Effector memory CD8-positive, alpha-beta T cell (primary cell): Measurements from ENCODE around the gene PDGFC.

ENCODE experiments used
- ATAC-seq: fragments of 150-1000 bp; cut with Tn5 transposase; replicated peaks from 2 replicates; pipeline ENCODE4 v1.10.0; 2021; ENCODE audit warnings: mild to moderate bottlenecking, moderate library complexity
- DNase-seq, 3 experiments: peaks; one replicate each; pipeline ENCODE4 v3.0.0; 2021
- H3K27ac Mint-ChIP-seq, 2 donors: one replicate each; pipeline ENCODE4 v1.8.0; 2022; ENCODE audit warnings: mild to moderate bottlenecking in 2 of 2, mixed read lengths in 2 of 2, moderate library complexity in 2 of 2
- H3K27me3 Mint-ChIP-seq, 2 donors: one replicate each; pipeline ENCODE4 v1.8.0; 2022; ENCODE audit warnings: mixed read lengths in 2 of 2
- H3K36me3 Mint-ChIP-seq: one replicate; pipeline ENCODE4 v1.8.0; 2022; ENCODE audit warnings: mild to moderate bottlenecking, moderate library complexity, mixed read lengths; ENCODE audit not compliant: insufficient read depth
- H3K4me1 Mint-ChIP-seq, 2 donors: one replicate each; pipeline ENCODE4 v1.8.0; 2022; ENCODE audit warnings: low read depth in 2 of 2, mixed read lengths in 2 of 2
- H3K4me3 Mint-ChIP-seq, 2 donors: one replicate each; pipeline ENCODE4 v1.8.0; 2022; ENCODE audit warnings: mild to moderate bottlenecking in 2 of 2, mixed read lengths in 2 of 2, moderate library complexity in 2 of 2
- H3K9me3 Mint-ChIP-seq, 2 donors: one replicate each; pipeline ENCODE4 v1.8.0; 2022; ENCODE audit warnings: mixed read lengths in 2 of 2

PDGFC gene

GRCh38 chr4:156784970-156785369 lies 186.6 kb downstream of the PDGFC start:
- no peak for ATAC-seq
- H3K27ac Mint-ChIP-seq: no peak overlapping the region

GRCh38 chr4:156783966-156784365 lies 187.6 kb downstream of the PDGFC start:
- Mint-ChIP-seq H3K4me1 (no peaks in the 10 kb centered on the region), H3K27me3 (no peaks in the 10 kb centered on the region), H3K9me3 (peaks cover 4 to 7% of the 10 kb centered on the region in 2 donors), H3K27ac (no peak overlapping the region), H3K36me3 (no peaks in the 10 kb centered on the region), H3K4me3 (no peak overlapping the region)
- DNase-seq (no peak), ATAC-seq (no peak)

More at GRCh38 chr4:156784970-156785369, 186.6 kb downstream of the PDGFC start:
- H3K4me1 Mint-ChIP-seq: no peaks in the 10 kb centered on the region
- DNase-seq: no peak
- peaks cover 4 to 7% of the 10 kb centered on the region in 2 donors for H3K9me3 Mint-ChIP-seq
- H3K4me3 Mint-ChIP-seq: no peak overlapping the region
- no peaks in the 10 kb centered on the region for H3K27me3 Mint-ChIP-seq
- H3K36me3 Mint-ChIP-seq: no peaks in the 10 kb centered on the region

GRCh38 chr4:156782491-156782890 lies 189.1 kb downstream of the PDGFC start:
- DNase-seq (no peak), ATAC-seq (no peak)
- Mint-ChIP-seq H3K27me3 (no peaks in the 10 kb centered on the region), H3K4me3 (no peak overlapping the region), H3K9me3 (peaks cover 4 to 7% of the 10 kb centered on the region in 2 donors), H3K4me1 (no peaks in the 10 kb centered on the region), H3K36me3 (no peaks in the 10 kb centered on the region), H3K27ac (no peak overlapping the region)

- no peak overlapping the region for H3K4me3 Mint-ChIP-seq
- DNase-seq: no peak
- H3K27ac Mint-ChIP-seq: no peak overlapping the region
- H3K9me3 Mint-ChIP-seq: peaks cover 4 to 7% of the 10 kb centered on the region in 2 donors
- no peaks in the 10 kb centered on the region for H3K27me3 Mint-ChIP-seq
- no peak for ATAC-seq
- no peaks in the 10 kb centered on the region for H3K4me1 Mint-ChIP-seq
- H3K36me3 Mint-ChIP-seq: no peaks in the 10 kb centered on the region
These were observed 189.7 kb downstream of the PDGFC start for GRCh38 chr4:156781852-156782251.

- ATAC-seq: no peak
- DNase-seq: no peak
- Mint-ChIP-seq H3K27me3 (no peaks in the 10 kb centered on the region), H3K4me3 (no peak overlapping the region), H3K9me3 (peaks cover 4 to 7% of the 10 kb centered on the region in 2 donors), H3K27ac (no peak overlapping the region), H3K36me3 (no peaks in the 10 kb centered on the region), H3K4me1 (no peaks in the 10 kb centered on the region)
These were observed 191.8 kb downstream of the PDGFC start for GRCh38 chr4:156779774-156780173.

- Mint-ChIP-seq H3K4me3 (no peak overlapping the region), H3K9me3 (peaks cover 4 to 7% of the 10 kb centered on the region in 2 donors), H3K27me3 (no peaks in the 10 kb centered on the region), H3K27ac (no peak overlapping the region), H3K36me3 (no peaks in the 10 kb centered on the region), H3K4me1 (no peaks in the 10 kb centered on the region)
- ATAC-seq (no peak), DNase-seq (no peak)
These were observed 192.6 kb downstream of the PDGFC start for GRCh38 chr4:156779042-156779441.

- H3K27ac Mint-ChIP-seq: no peak overlapping the region
- no peaks in the 10 kb centered on the region for H3K4me1 Mint-ChIP-seq
- ATAC-seq (no peak), DNase-seq (no peak)
- H3K36me3 Mint-ChIP-seq: no peaks in the 10 kb centered on the region
- no peaks in the 10 kb centered on the region for H3K27me3 Mint-ChIP-seq
- H3K4me3 Mint-ChIP-seq: no peak overlapping the region
- peaks cover under 1 to 7% of the 10 kb centered on the region in 2 donors for H3K9me3 Mint-ChIP-seq
These were observed 193.0 kb downstream of the PDGFC start for GRCh38 chr4:156778606-156779005.

GRCh38 chr4:156778093-156778492 lies 193.5 kb downstream of the PDGFC start:
- H3K4me3 Mint-ChIP-seq: no peak overlapping the region
- H3K4me1 Mint-ChIP-seq: no peaks in the 10 kb centered on the region
- peaks cover 2 to 7% of the 10 kb centered on the region in 2 donors for H3K9me3 Mint-ChIP-seq
- DNase-seq (no peak), ATAC-seq (no peak)
- H3K27me3 Mint-ChIP-seq: no peaks in the 10 kb centered on the region
- H3K27ac Mint-ChIP-seq: no peak overlapping the region
- no peaks in the 10 kb centered on the region for H3K36me3 Mint-ChIP-seq

- no peak overlapping the region for H3K27ac Mint-ChIP-seq
- no peaks in the 10 kb centered on the region for H3K4me1 Mint-ChIP-seq
- no peak overlapping the region for H3K4me3 Mint-ChIP-seq
- H3K27me3 Mint-ChIP-seq: no peaks in the 10 kb centered on the region
- DNase-seq (no peak), ATAC-seq (no peak)
- H3K9me3 Mint-ChIP-seq: peaks cover 2% of the 10 kb centered on the region in 2 donors
- H3K36me3 Mint-ChIP-seq: no peaks in the 10 kb centered on the region
These were observed 195.8 kb downstream of the PDGFC start for GRCh38 chr4:156775813-156776212.

GRCh38 chr4:156774422-156774821 lies 197.2 kb downstream of the PDGFC start:
- H3K4me3 Mint-ChIP-seq: no peak overlapping the region
- no peaks in the 10 kb centered on the region for H3K4me1 Mint-ChIP-seq
- ATAC-seq (no peak), DNase-seq (no peak)
- no peaks in the 10 kb centered on the region for H3K27me3 Mint-ChIP-seq
- no peak overlapping the region for H3K27ac Mint-ChIP-seq
- H3K9me3 Mint-ChIP-seq: peaks cover 0 to 2% of the 10 kb centered on the region in 2 donors
- no peaks in the 10 kb centered on the region for H3K36me3 Mint-ChIP-seq

GRCh38 chr4:156773648-156774357 lies 197.8 kb downstream of the PDGFC start:
- Mint-ChIP-seq H3K4me3 (no peak overlapping the region), H3K36me3 (no peaks in the 10 kb centered on the region)
- no peak for ATAC-seq

GRCh38 chr4:156771171-156771837 lies 200.3 kb downstream of the PDGFC start:
- Mint-ChIP-seq H3K4me3 (no peak overlapping the region), H3K4me1 (no peaks in the 10 kb centered on the region), H3K27me3 (no peaks in the 10 kb centered on the region), H3K9me3 (peaks cover 0 to 2% of the 10 kb centered on the region in 2 donors), H3K36me3 (no peaks in the 10 kb centered on the region), H3K27ac (no peak overlapping the region)
- DNase-seq (no peak), ATAC-seq (no peak)

More at GRCh38 chr4:156773648-156774357, 197.8 kb downstream of the PDGFC start:
- Mint-ChIP-seq H3K9me3 (peaks cover 0 to 2% of the 10 kb centered on the region in 2 donors), H3K27me3 (no peaks in the 10 kb centered on the region), H3K4me1 (no peaks in the 10 kb centered on the region), H3K27ac (no peak overlapping the region)
- DNase-seq: no peak

GRCh38 chr4:156770140-156770539 lies 201.5 kb downstream of the PDGFC start:
- peaks cover 2 to 4% of the 10 kb centered on the region in 2 donors for H3K9me3 Mint-ChIP-seq
- no peak overlapping the region for H3K4me3 Mint-ChIP-seq
- no peaks in the 10 kb centered on the region for H3K27me3 Mint-ChIP-seq
- ATAC-seq (no peak), DNase-seq (no peak)
- no peaks in the 10 kb centered on the region for H3K4me1 Mint-ChIP-seq
- H3K36me3 Mint-ChIP-seq: no peaks in the 10 kb centered on the region
- no peak overlapping the region for H3K27ac Mint-ChIP-seq

GRCh38 chr4:156767911-156768415 lies 203.6 kb downstream of the PDGFC start:
- Mint-ChIP-seq H3K4me1 (no peaks in the 10 kb centered on the region), H3K9me3 (peaks cover 0 to 8% of the 10 kb centered on the region in 2 donors), H3K27me3 (no peaks in the 10 kb centered on the region), H3K27ac (no peak overlapping the region), H3K36me3 (no peaks in the 10 kb centered on the region), H3K4me3 (no peak overlapping the region)
- no peak for DNase-seq
- ATAC-seq: no peak
